GM18505 (cell line): ENCODE results near the gene DDX49.

Experiments
- ATAC-seq: cut with Tn5 transposase; IDR thresholded peaks from one replicate; pipeline ENCODE4 v1.9.1; 2021; ENCODE audit not compliant: unreplicated experiment
- POLR2A ChIP-seq: IDR thresholded peaks from 4 replicates; pipeline ENCODE4 v1.6.1; 2011; ENCODE audit warnings: borderline replicate concordance; ENCODE audit not compliant: insufficient read depth, insufficient read length; ENCODE audit errors: extremely low read depth

The DDX49 gene

GRCh38 chr19:18969931-18970659 lies 50.6 kb downstream of the DDX49 start:
- no peak for ATAC-seq
- no peak for TF ChIP-seq POLR2A

- TF ChIP-seq POLR2A = no peak
- no peak for ATAC-seq
Observed at GRCh38 chr19:18972301-18972811, 52.8 kb downstream of the DDX49 start.

GRCh38 chr19:18972851-18973250 lies 53.3 kb downstream of the DDX49 start:
- ATAC-seq = no peak
- TF ChIP-seq POLR2A = no peak

- ATAC-seq = no peak
- TF ChIP-seq POLR2A = no peak
Observed at GRCh38 chr19:18975011-18975410, 55.5 kb downstream of the DDX49 start.

- no peak for ATAC-seq
- no peak for TF ChIP-seq POLR2A
Observed at GRCh38 chr19:18975869-18976268, 56.4 kb downstream of the DDX49 start.
